ENCODE measurements around the gene SECTM1.

- no peak for TF ChIP-seq CTCF (conservative IDR thresholded peaks at IDR 0.05; ENCODE audit: low read depth, low read length)
- no peak for TF ChIP-seq EZH2 (IDR thresholded peaks at IDR 0.05; ENCODE audit: low read length, unreplicated experiment)
- no peak for TF ChIP-seq EZH2phosphoT487 (IDR thresholded peaks at IDR 0.05; ENCODE audit: borderline replicate concordance, low read length)
These were observed 6.3 kb upstream of the SECTM1 start for GRCh38 chr17:82339634-82340580.

All from PC-3 (cell line).